OCI-LY7 (cell line): ENCODE results near the gene DISC1.

ENCODE experiments used
- CTCF ChIP-seq: fragments of 200-600 bp; sonication (generic); conservative IDR thresholded peaks from 2 replicates; pipeline ENCODE4 v1.5.1; 2014; ENCODE audit warnings: mild to moderate bottlenecking, antibody characterized with exemption, low read length, moderate library complexity, mixed read lengths
- EZH2phosphoT487 ChIP-seq: fragments of 200-600 bp; sonication (generic); IDR thresholded peaks from 2 replicates; pipeline ENCODE4 v1.6.1; 2018; ENCODE audit warnings: low read depth, borderline replicate concordance, mild to moderate bottlenecking, mixed run types, antibody characterized with exemption, low read length, moderate library complexity, mixed read lengths

- TF ChIP-seq CTCF (peak; percentile 97), EZH2phosphoT487 (no peak)
Measured at GRCh38 chr1:231603598-231604275, 22.9 kb upstream of the DISC1 start.
